IPS-18c (cell line): ENCODE results near the gene TIGAR.

ENCODE experiments used
- H3K4me3 ChIP-seq: 2 replicates; pipeline ENCODE4 v1.7.0; 2013; ENCODE audit warnings: low read depth, mild to moderate bottlenecking, low read length, moderate library complexity; ENCODE audit not compliant: insufficient read depth
- H3K9me3 ChIP-seq: one replicate; pipeline ENCODE4 v1.6.1; 2013; ENCODE audit warnings: mild to moderate bottlenecking, low read length, moderate library complexity; ENCODE audit not compliant: control insufficient read depth, insufficient read depth

Gene TIGAR

GRCh38 chr12:4330203-4330602, 9.2 kb downstream of the TIGAR start:
- Histone ChIP-seq H3K4me3 (no peak overlapping the region), H3K9me3 (peaks cover 7% of the 10 kb centered on the region)

GRCh38 chr12:4331221-4331620, 10.2 kb downstream of the TIGAR start:
- Histone ChIP-seq H3K4me3 (no peak overlapping the region), H3K9me3 (peaks cover 7% of the 10 kb centered on the region)

- Histone ChIP-seq H3K4me3 (no peak overlapping the region), H3K9me3 (peaks cover 7% of the 10 kb centered on the region)
Observed at GRCh38 chr12:4331842-4332241, 10.8 kb downstream of the TIGAR start.

- H3K4me3 ChIP-seq = no peak overlapping the region
- H3K9me3 ChIP-seq = no peaks in the 10 kb centered on the region
Observed at GRCh38 chr12:4346931-4347330, 25.9 kb downstream of the TIGAR start.

- Histone ChIP-seq H3K4me3 (no peak overlapping the region), H3K9me3 (no peaks in the 10 kb centered on the region)
Observed at GRCh38 chr12:4353785-4354208, 32.8 kb downstream of the TIGAR start.

- Histone ChIP-seq H3K4me3 (no peak overlapping the region), H3K9me3 (peaks cover 4% of the 10 kb centered on the region)
Observed at GRCh38 chr12:4355156-4356040, 34.4 kb downstream of the TIGAR start.

GRCh38 chr12:4356041-4356327, 35.0 kb downstream of the TIGAR start:
- no peak overlapping the region for H3K4me3 ChIP-seq
- H3K9me3 ChIP-seq = peaks cover 4% of the 10 kb centered on the region

- Histone ChIP-seq H3K9me3 (no peaks in the 10 kb centered on the region), H3K4me3 (no peak overlapping the region)
Observed at GRCh38 chr12:4366090-4366489, 45.1 kb downstream of the TIGAR start.

GRCh38 chr12:4369548-4369947, 48.5 kb downstream of the TIGAR start:
- H3K9me3 ChIP-seq = no peaks in the 10 kb centered on the region
- no peak overlapping the region for H3K4me3 ChIP-seq

- H3K9me3 ChIP-seq = no peaks in the 10 kb centered on the region
- H3K4me3 ChIP-seq = no peak overlapping the region
Observed at GRCh38 chr12:4370265-4370664, 49.3 kb downstream of the TIGAR start.

GRCh38 chr12:4372653-4373052, 51.6 kb downstream of the TIGAR start:
- no peak overlapping the region for H3K4me3 ChIP-seq
- no peaks in the 10 kb centered on the region for H3K9me3 ChIP-seq

GRCh38 chr12:4375449-4375848, 54.4 kb downstream of the TIGAR start:
- no peaks in the 10 kb centered on the region for H3K9me3 ChIP-seq
- no peak overlapping the region for H3K4me3 ChIP-seq

- Histone ChIP-seq H3K4me3 (no peak overlapping the region), H3K9me3 (no peaks in the 10 kb centered on the region)
Observed at GRCh38 chr12:4378772-4379171, 57.8 kb downstream of the TIGAR start.

- no peaks in the 10 kb centered on the region for H3K9me3 ChIP-seq
- no peak within 1 kb of the TSS for H3K4me3 ChIP-seq
Observed at GRCh38 chr12:4379405-4379804, 58.4 kb downstream of the TIGAR start, which contains the start of gene FGF23. Gene FGF23, minus strand, starts transcription at chr12:4379712. Its CDS starts 130 bp downstream, at chr12:4379582.

- H3K4me3 ChIP-seq = no peak overlapping the region
- no peaks in the 10 kb centered on the region for H3K9me3 ChIP-seq
Observed at GRCh38 chr12:4380332-4380731, 59.3 kb downstream of the TIGAR start.

- no peak overlapping the region for H3K4me3 ChIP-seq
- H3K9me3 ChIP-seq = no peaks in the 10 kb centered on the region
Observed at GRCh38 chr12:4383304-4383865, 62.4 kb downstream of the TIGAR start.

- no peaks in the 10 kb centered on the region for H3K9me3 ChIP-seq
- H3K4me3 ChIP-seq = no peak overlapping the region
Observed at GRCh38 chr12:4386801-4387200, 65.8 kb downstream of the TIGAR start.

GRCh38 chr12:4387607-4388006, 66.6 kb downstream of the TIGAR start:
- Histone ChIP-seq H3K4me3 (no peak overlapping the region), H3K9me3 (no peaks in the 10 kb centered on the region)

GRCh38 chr12:4388032-4388431, 67.0 kb downstream of the TIGAR start:
- Histone ChIP-seq H3K9me3 (no peaks in the 10 kb centered on the region), H3K4me3 (no peak overlapping the region)
